ENCODE measurements around the gene NGFR.

Gene NGFR

DNA sequence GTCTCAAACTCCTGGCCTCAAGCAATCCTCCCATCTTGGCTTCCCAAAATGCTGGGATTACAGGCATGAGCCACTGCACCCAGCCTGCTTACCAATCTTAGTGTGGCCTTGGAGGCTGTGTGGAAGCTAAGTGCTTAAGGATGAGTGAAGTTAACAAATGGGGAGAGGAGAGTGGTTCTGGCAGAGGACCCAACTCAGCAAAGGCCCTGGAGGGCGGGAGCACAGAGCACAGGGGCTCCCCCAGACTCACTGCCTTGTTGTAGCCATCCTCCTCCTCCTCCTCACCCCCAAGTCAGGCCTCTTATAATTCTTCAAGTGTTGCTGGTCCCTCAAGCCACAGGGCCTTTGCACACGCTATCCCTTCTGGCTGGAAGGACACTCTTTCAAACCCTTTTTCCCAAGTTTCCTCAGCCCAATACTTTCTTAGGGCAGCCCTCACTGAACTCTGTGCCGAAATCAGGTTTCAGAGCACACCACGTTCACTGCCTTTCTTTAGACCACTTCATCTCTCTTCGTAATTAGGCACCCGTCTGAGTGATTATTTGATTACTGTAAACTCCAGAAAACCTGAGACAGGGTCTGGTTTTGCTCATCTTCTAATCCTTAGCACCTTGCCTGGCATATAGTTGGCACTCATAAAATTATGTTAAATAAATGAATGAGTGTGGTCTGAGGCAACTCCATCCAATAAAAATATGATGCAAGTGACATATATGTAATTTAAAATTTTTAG lies 23.4 kb downstream of the NGFR start:
- no peak for DNase-seq

DNA sequence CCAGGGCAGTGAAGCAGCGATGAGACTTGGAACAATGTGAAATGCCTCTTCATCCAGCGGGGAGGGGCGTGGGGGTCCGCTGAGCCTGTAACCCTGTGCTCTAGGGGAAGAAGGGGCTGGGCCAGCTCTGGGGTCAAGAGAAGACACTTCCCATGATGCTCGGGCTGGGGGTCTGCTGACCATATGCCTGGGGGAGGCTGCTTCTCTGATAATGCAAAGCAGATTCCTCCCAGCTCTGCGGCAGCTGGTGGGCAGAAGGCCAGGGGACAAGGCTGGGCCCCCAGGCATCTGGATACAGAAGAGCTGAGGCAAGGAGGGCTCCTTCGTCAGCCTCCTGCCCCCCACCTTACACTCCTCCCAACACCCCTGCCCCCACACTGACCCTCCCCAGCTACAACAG lies 24.7 kb downstream of the NGFR start:
- DNase-seq, result no peak

DNA sequence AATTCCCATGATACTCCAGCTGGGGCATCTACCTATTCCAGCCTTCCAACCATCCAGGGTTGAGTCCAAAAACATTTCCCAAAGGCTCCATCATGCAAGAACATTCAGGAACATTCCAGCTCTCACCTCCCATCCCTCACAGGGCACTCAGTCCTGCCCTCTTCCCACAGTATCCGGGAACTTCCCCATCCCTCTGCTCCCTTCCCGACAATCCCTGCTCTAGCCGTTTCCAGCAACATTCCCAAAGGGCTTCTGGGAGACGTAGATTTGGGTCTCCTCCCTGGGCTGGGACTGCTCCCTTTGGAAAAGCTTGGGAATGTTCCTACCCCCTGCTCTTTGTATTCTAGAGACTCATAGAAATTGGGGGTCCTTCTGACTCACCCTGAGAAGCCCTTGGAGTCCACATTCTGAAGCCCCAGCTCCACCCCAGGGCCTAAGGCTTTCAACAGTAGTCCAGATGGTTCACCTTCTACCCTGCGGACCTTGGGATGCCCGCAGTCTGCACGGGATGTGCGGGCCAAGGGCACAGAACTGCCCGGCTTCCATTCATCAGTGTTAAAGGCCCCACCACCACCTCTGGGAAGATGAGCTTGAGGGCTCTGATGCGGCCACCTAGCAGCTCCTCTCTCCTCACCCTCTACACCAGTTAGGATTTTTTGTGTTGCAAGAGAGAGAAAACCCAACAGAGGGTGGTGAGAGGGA lies 25.4 kb downstream of the NGFR start:
- no peak for DNase-seq

DNA sequence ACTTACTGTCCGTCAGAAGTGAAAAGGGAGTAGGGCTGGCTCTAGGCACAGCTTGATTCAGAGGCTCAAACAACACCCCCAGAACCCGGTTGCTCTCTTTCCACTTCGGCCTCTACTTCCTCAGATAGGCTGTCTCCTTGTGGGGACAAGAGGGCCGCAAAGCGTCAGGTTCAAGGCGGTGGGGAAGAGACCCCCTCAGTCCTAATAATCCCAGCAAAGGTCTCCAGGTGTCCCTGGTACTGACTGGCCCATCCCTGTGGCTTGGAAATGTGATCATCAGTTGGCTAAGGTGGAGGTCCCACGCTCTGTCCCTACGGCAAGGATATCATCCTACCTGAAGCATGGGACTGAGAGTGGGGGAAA lies 26.0 kb downstream of the NGFR start:
- DNase-seq, result no peak

DNA sequence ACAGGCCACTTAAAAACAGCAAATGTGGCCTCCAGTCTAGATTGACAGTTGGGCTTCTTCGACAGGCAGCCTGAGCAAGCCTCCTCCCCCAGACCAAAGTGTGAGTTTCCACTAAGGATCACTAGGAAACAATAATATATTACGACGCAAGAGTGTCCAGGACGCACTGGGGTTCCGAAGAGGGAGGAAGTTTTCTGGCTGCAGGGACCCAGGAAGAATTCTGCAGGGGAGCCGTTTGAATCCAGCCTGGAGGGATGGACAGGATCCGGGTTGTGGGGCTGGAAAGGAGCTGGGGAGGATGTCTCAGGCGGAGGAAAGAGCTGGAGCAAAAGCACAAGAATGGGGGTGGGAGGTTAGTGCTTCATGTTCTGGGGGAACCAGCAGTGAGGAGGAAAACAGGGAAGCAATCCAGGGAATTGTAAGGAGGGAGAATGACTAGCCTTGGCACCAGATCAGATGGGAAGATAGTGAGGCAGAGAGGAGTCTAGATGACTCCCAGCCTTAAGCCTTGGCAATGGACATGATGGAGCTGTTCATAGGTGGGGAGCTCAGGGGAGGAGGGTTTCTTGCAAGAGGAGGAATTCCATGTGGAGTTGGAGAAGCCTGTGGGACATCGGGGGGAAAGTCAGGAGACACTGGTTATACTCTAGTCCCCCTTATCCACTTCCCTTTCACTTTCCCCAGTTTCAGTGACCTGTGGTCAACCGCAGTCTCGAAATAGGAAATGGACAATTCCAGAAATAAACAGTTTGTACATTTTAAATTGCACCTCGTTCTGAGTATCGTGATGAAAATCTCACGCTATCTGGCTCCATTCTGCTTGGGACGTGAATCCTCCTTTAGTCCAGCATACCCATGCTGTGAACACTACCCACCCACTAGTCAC lies 26.6 kb downstream of the NGFR start:
- DNase-seq, result no peak

DNA sequence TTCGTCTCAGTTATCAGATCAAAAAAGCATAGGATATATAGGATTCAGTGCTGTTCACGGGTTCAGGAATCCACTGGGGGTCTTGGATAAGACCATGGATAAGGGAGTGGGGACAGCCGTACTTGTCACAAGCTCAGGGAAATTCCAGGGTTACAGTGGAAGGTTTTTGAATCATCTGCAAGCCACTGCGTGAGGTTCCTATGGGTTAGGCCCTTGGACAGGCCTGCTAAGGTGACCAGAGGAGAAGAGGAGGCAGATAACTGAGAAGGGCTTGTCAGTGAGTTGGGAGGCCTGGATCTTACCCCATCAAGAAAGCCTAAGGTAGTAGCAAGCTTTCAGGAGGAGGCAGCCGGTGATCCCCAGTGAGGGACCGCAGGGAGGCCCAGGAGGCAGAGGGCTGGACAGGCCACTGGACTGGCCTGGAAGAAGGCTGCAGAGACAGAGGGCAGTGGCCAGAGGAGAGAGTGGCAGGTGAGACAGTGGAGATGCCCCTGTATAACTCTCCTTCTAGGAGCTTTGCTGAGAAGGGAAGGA lies 27.3 kb downstream of the NGFR start:
- DNase-seq, result no peak

DNA sequence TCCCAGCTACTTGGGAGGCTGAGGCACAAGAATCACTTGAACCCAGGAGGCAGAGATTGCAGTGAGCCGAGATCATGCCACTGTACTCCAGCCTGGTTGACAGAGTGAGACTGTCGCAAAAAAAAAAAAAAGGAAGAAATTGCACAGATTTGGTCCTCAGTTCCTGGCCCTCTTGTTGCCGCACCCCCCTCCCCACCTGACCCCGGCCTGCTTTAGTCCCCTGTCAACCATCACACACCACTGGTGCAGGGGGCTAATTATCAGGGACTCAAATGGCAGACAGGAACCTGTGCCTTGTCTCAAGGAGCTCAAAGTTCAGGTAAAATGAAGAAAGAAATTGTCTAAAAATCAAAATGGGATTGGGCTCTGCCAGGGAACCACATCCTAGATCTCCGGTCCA lies 28.1 kb downstream of the NGFR start:
- DNase-seq, result no peak

DNA sequence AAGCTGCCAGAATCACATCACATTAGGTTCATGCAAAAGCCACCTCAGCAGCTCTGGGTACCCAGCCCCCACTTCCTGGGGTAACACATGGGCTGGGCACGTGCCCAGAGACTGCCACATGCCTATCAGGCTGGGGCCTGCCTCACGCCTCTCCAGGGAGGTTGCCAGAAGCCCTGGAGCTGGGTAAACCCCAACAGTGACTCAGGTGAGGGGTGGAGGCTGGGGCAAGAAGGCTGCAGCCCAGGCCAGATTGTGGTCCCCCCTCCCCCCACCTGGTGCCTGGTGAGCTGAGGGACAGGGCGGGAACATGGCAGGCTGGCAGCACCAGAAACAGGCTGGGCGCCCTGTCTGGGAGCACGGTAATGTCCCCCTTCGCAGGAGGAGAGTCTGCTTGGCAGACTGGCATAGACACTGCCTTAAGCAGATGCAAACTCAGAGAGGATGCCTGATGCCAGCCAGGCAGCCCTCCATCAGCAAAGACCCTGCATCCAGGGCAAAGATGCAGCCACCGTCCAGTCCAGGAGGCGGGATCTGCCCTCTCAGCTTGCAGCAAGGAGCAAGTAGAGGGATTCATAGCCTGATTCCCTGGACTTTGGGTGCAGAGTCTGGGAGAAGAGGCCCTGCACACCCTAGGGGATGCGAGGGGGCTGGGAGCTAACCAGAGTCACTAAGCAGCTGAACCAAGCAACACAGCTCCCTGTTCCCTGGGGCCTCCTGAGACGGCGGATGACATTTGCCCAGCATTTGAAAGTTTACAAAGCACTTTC lies 28.8 kb downstream of the NGFR start:
- DNase-seq, result no peak

DNA sequence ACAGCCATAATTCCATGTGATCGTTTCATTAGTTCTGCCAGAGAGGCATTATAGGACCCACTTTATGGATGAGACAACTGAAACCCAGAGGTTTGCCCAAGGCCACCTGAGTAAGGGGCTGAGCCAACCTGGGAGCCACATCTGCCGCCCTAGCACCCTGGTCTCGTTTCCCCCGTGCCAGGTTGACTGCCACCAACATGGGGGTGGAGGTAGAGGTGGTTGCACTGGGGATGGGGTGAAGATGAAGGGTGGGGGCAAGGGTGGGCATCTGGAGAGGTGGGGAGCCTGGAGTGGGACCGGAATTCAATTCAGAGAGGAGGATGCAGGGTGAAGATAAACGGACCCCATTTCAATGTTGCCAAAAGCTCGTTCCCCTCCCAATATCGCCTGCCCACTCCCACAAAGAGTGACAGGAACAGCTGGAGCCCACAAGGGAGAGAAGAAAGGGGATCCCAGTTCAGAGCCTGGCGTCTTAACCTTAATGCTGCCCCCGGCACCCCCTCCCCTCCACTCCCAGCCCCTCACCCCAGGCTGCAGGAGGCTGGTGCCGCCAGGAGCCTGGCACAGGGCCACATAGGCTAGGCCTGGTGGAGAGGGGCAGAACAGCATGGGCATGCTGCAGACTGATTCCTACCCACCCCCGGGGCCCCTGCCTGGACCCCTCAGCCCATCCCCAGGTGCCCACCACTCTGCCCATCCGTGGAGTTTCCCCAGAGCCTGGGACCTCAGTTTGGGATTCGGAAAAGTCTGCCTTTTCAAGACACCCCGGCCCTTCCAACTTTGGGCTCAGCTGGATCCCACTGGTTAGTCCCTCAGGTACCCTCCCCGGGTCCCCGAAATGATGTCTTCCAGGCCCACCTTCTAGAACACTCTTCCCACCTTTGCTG lies 29.6 kb downstream of the NGFR start:
- DNase-seq, result no peak

DNA sequence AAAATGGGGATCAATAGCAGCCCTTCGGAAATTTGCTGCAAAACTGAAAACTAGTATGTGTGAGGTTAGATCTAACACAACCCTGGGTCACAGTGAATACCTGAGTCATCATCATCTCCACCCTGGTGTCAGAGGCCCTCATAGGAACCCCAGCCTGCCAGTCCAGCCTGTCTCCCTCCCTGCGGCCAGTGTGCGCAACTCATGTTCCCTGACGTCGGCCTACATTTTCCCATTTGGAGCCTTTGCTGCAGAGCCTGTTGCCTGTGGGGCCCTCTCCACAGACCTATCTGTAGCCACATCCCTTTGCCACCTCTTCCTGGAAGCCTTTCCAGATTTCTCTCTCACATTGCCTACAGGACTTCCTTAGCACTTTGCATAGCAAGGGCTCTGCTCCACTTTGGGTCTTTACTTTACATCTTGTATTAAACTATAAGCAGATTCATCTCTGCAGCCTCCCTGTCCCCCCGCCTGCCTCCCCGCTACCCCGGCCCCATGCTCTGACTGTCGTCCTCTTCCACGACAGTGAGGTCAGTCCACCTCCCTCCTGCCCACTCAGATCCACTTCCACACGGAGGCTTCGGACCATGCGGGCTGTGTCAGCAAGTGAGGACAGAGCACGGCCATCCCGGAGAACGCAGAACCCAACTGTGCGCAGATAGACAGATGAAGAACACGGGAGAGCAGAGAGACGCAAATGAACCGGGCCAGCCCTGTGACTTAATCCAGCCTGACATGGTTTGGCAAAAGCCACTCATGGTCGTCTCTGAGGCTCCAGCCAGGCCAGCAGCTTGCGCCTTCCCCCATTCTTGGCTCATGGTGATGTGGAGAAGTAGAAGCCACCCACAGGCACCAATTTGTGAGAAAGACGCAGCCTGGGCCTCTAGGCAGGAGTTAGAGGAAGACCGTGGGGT lies 31.0 kb downstream of the NGFR start:
- DNase-seq, result no peak

DNA sequence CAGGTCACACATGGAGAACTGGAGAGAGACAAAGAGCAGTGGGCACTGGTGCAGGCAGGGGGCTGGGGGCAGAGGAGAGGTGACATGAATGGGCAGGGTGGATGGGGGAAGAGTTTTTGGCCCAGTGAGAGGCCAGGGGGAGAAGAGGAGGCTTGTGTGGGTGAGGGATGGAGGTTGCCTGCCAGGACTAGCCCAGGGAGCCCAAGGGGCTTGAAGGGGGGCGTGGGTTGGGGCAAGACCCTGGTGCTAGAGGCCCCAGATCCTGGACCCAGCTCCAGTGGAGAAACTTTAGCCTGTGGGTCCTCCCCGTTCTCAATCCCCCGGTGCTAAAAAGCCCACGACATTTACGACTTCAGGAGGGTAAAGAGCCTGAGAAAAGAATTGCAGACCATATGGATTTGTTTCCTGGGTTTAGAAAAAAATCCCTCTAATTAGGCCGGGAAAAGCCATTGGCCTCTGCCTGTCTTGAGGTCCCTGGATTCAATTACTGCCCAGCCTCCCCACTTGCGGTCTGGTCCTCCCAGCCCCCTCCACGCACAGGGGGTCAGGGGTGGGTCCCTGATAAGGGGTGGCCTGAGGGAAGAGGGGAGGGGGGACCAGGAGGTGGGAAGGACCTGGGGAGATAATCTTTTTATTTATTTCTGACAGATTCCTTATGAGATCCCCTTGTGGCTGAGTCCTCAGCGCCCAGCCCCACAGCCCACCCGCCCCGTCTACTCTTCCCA lies 33.0 kb downstream of the NGFR start:
- DNase-seq, result no peak

DNA sequence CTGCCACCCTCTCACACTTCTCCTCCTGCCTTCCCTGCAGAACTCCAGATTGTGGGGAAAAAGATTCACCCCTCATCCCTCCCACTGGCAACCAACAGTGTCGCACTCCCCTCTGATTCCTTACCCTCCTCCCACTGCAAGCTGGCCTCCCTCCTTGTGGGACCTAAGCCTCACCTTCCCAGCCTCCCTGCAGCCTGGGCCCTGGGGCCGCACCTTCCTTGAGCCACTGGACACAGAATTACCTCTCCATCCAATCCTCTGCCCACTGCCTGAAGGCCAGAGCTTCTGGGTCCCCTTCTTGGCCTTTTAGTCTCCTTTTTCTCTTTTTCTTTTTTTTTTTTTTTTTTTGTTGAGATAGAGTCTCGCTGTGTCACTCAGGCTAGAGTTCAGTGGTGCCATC lies 33.9 kb downstream of the NGFR start:
- DNase-seq, result no peak

DNA sequence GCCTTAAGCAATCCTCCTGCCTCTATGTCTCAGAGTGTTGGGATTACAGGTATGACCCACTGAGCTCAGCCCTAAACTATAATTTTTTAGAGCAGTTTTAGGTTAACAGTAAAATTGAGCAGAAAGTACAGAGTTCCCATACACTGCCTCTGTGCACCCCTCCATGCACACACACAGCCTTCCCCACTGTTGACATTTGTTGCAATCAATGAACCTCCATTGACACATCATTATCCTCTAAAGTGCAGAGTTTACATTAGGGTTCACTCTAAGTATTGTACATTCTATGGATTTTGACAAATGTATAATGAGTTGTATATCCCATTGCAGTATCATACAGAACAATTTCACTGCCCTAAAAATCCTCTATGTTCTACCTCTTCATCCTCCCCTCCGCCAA lies 35.0 kb downstream of the NGFR start:
- no peak for DNase-seq

DNA sequence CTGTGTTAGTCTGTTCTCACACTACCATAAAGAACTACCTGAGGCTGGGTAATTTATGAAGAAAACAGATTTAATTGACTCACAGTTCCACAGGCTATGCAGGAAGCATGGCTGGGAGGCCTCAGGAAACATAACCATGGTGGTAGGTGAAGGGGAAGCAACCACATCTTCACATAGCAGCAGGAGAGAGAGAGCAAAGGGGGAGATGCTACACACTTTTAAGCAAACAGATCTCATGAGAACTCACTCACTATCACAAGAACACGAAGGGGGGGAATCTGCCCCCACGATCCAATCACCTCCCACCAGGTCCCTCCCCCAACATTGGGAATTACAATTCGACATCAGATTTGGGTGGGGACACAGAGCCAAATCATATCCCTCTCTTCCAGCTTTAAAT lies 48.8 kb downstream of the NGFR start:
- DNase-seq, result no peak

DNA sequence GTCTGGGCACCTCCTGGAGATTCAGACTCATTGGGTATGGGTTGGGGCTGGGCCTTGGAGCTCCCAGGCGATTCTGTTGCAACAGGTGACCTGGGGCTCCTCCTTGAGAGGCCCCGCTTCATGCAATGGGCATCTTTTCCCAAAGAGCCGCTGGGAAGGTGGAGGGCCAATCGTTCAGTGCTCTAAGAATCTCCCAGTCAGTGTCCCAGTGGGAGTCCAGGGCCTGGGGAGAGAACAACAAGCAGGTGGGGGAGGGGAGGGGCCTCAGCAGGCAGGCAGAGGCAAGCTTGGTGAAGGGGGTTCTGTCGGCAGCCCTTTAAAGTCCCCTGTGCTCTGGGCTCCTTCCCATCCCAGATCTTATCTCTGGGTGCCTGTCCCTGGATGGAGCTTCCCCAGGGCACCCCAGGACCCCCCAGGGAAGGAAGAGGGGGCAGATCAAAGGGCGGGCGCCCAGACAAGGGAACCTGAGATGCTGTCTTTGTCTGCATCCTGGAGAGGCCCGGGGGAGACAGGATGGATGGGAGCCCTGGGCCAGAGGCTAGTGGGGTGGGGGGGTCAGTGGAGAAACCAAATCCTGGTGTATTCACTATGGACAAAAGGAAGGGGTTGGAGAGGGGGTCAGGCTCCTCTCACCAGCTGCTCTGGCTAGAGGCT lies 50.0 kb downstream of the NGFR start:
- no peak for DNase-seq

DNA sequence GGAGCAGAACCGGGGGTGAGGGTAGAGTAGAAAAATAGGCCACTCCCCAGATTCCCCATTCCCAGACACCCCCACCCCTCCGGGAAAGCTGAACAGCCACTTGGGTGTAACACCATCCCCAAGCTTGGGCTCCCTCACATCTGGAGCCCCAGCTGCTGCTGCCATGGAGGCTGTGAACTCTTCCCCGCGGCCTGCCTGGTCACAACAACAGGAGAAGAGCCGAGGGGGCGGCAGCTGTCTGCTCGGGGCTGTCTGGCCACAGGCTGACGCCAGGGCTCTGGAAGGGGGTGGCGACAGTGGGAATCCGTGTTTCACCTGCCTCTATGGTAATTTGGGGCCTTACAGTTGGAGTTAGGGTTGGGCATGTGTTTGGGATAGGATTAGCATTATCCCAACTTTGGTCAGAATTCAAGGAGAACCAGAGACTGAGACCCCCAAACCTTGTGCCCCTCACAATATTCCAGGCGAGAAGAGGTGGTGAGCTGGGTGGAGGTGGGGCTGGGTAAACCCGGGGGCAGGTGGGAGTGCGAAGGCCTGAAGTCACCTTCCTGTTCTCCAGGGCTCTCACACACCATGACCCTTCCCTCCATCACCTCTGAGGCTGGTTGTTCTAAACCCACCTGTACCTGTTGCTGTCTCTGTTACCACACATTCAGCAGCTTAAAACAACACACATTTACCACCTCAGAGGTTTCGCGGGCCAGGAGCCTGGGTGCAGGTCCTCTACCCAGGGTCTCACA lies 50.9 kb downstream of the NGFR start:
- DNase-seq, result no peak

DNA sequence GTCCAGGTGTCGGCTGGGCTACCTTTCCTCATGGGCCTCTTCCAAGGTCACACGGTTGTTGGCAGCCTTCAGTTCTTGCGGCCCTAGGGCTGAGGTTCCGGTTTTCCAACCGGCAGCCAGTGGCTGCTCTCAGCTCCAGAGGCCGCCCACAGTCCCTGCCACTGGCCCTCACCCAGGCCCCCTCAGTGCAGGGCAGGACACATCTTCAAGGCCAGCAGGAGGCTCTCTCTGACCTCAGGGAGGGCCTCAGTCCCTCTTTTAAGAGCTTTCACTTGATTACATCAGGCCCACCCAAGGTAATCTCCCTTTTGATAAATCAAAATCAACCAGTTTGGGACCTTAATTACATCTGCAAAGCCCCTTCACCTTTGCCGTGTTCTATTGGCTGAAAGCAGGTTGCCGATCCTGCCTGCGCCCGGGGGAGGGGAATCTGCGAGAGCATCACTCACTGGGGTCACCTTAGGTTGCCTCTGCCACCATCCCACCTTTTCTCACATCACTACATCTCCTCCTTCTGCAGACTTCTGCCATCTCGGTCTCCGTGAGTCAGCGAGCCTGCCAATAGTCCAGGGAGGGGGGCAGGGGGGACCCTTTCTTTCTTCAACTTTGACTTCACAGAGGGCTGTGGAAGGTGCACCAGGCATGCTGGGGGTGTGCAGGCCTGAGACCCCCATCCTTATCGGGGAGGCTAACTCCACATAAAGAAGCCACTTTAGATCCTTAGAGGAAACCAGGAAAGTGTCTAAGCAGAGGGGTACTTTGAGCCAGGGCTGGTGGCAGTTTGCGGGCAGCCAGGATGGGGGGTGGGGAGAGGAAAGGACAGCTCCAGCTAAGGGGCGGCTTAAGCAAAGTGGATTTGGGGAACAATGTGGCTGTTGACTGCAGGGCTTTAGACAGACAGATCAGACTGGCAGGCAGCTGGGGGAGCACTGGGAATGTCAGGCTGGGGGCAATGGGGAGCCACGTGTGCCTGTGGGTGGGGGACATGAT lies 51.7 kb downstream of the NGFR start:
- no peak for DNase-seq
